Posterior vena cava (tissue), 2 donors: ENCODE results near the gene DNHD1. TPM values are rescaled to one million over a fixed set of nuclear protein-coding genes. Genes with fewer than 3 reads are reported as not detected.

Experiments used
- DNase-seq: peaks from one replicate; pipeline ENCODE4 v3.0.0-alpha.2; 2020; ENCODE audit warnings: low spot score
- intact Hi-C, 2 donors: fragments of 100-400 bp; cut with DNase I; formaldehyde crosslinking; loops; one replicate each; pipeline versions ENCODE4 v1.14.1 to v1.14.2; 2022 to 2023
- total RNA-seq, 2 donors: library from RNA; stranded (reverse); fragmentation: NEBNext Ultra II Directional; extraction: Animal tissue kit (Norgen Biotek cat#: 25700); gene quantifications; one replicate each; pipeline ENCODE4 v1.2.1, GENCODE V29; 2021
- donor health status: DM: yes; HTN: yes; CAD: no.
- donor health status: DM: yes; HTN: yes; CAD: no.

DNHD1 gene
- total RNA-seq, 2 donors from 2014 or later, result 9.3 to 10.3 TPM

DNA sequence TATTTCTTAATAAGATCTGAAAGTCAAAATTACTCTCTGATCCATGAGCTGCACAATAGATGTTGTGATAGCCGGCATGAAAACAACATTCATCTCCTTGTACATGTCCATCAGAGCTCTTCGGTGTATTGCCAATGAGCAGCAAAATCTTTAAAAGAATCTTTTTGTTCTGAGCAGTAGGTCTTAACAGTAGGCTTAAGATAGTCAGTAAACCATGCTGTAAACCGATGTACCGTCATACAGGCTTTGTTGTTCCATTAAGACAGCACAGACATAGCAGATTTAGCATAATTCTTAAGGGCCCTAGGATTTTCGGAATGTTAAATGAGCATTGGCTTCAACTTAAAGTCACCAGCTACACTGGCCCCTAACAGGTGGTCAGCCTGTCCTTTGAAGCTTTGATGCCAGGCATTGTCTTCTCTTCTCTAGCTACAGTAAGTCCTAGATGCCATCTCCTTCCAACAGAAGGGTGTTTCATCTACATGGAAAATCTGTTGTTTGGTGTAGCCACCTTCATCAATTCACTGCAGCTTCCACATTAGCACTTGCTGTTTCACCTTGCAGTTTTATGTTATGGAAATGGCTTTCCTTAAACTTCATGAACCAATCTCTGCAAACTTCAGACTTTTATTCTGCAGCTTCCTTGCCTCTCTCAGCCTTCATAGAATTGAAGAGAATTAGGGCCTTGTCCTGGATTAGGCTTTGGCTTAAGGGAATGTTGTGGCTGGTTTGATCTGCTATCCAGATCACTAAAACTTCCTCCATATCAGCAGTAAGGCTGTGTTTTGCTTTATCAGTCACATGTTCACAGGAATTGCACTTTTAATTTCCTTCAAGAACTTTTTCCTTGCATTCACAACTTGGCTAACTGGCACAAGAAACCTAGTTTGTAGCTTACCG, 78.0 kb downstream of the DNHD1 start:
- no peak for DNase-seq
- intact Hi-C loops, result loop anchor here in 1 of 2 donors (5.0 kb wide), 1 partner anchor 38 kb away; no protein-coding TSS in a partner anchor

DNA sequence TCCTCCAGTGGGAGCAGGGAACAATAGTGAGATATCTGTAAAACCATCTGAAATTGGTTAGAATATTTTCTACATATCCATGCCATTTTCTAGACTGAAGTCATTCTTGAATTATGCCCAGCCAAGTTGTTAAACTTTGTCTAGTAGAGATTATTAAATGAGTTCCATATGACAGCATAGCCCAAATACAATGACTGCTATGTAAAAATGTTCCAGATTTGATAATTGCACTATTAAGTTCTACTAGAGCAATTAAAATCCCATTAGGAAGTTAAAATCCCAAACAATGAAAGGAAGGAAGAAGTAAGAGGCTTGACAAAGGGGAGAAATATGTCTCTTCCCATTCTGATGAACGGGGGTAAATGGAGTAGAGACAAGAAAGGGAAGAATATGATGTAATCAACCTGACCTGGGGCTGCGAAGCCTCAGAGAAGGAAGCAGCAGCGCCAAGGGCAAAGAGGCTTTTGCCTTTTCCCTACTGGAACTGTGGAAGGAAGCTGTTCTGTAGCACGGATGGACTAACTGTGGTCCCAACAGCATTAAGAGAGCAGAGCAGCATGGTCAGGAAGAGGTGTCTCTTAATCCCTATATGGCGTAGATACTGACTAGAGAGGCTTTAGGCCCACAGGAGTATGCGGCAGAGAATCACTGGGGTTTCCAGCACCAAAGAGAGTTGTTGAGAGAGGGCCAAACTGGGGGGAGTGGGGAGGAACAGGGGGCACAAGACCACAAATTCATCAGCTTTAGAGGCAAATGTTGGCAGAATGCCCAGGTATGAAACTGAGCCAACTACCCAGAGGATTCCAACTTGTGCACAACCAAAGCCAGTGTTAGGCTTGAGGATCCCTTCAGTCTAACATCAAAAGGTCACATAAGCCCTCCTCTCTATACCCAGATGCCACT, 79.6 kb downstream of the DNHD1 start:
- no peak for DNase-seq
- intact Hi-C loops, result no loop called here

DNA sequence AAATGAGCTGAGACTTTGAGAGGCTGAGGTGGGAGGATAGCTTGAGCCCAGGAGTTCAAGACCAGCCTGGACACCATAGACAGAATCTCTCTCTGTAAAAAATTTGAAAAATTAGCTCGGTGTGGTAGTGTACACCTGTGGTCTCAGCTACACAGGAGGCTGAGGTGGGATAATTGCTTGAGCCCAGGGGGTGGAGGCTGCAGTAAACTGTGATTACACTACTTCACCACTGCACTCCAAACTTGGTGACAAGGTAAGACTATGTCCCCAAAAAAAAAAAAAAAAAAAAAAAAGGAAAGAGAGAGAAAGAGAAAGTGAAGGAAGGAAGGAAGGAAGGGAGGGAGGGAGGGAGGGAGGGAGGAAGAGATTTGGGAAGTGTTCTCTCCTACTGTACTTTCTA, 81.1 kb downstream of the DNHD1 start:
- no peak for DNase-seq
- intact Hi-C loops, result no loop called here

DNA sequence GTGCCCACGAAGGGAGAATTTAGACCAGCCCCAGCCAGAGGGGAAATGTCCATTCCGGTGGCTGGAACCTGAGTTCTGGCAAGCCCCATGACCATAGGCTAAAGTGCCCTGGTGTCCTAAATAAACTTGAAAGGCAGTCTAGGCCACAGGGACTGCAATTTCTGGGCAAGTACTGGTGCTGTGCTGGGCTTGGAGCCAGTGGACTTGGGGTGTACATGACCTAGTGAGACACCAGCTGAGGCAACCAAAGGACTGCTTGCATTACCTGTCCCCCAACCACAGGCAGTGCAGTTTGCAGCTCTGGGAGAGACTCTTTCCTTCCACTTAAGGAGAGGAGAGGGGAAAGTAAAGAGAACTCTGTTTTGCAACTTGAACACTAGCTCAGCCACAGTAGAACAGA, 82.6 kb downstream of the DNHD1 start:
- intact Hi-C loops, result no loop called here
- no peak for DNase-seq

DNA sequence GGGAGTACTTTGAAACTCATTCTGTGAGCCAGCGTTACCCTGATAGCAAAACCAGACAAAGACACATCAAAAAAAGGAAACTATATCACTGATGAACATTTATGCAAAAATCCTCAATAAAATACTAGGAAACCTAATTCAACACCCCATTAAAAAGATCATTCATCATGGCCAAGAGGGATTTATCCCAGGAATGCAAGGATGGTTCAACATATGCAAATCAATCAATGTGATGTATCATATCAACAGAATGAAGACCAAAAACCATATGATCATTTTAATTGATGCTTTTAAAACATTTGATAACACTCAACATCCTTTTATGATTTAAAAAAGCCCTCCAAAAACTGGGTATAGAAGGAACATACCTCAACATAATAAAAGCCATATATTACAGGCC, 86.5 kb downstream of the DNHD1 start:
- no peak for DNase-seq
- intact Hi-C loops, result no loop called here

DNA sequence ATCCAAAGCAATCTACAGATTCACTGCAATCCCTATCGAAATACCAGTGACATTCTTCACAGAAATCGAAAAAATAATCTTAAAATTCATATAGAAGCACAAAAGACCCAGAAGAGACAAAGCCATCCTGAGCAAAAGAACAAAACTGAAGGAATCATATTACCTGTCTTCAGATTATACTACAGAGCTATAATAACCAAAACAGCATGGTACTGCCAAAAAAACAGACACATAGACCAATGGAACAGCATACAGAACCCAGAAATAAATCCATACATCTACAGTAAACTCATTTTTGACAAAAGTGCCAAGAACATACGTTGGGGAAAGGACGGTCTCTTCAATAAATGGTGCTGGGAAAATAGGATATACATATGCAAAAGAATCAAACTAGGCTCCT, 87.4 kb downstream of the DNHD1 start:
- intact Hi-C loops, result no loop called here
- no peak for DNase-seq

DNA sequence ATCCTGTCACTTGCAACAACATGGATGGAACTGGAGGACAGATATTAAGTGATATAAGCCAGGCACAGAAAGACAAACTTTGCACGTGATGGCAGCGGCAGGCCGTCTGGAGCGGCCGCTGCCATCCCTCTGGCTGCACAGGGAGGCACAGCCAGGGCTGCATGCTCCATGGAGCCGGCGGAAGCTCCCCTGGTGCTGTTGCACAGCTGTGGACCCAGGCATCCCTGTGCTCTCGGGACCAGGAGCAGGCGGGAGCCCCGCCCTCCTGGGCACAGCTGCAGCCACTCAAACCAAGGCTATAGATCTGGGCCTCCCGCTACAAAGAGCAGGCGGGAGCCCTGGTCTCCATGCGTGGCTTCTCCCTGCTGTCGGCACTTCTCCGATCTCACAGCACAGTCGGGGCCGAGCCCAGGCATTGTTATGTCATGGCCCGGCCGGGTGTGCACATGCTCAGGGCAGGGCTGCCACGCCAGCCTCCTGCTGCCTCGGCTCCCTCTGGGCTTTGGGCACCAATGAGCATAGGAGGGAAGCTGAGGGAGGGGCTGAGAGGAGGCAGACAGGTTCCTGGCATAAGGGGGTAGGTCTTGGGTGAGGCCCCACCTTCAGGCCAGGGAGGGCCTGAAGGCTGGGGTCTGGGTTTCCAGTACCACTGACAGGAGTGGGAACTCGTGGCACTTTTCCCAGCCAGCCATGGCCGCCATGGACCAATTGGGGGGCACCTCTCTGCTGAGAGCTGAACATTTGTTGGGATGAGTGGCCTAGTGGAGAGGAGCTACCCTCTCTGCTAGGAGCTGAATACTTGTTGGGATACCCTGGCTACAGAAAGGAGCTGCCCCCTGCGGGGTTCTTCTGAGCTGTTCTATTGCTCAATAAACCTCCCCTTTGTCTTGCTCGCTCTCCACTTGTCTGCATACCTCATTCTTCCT, 89.6 kb downstream of the DNHD1 start:
- no peak for DNase-seq
- intact Hi-C loops, result no loop called here

DNA sequence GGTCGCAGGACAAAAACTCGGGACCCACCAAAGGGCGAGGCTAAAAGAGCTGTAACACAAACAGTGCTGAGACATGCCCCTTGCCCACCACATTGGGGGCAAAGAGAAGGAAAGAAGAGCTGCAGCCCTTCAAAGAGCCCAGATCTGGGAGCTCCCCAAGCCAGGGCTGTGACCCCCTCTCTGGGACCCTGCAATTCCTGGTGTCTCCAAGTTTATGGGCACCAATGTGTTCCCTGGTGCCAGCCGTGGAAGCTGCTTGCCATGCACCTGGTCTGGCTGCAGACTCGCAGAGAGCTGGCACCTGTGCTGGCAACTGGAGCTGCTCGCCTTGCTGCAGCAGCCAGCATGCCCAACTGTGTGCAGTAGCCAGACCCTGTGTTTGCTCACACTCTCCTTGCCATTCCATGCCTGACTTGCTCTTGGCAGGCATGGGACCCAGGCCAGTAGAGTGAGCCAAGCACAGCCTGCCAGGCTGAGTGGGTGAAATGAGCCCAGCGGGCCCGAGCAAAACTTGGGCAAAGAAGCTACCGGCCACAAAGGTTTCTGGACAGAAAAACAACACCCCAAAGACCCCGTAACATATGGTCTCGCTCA, 90.4 kb downstream of the DNHD1 start:
- intact Hi-C loops, result no loop called here
- no peak for DNase-seq

DNA sequence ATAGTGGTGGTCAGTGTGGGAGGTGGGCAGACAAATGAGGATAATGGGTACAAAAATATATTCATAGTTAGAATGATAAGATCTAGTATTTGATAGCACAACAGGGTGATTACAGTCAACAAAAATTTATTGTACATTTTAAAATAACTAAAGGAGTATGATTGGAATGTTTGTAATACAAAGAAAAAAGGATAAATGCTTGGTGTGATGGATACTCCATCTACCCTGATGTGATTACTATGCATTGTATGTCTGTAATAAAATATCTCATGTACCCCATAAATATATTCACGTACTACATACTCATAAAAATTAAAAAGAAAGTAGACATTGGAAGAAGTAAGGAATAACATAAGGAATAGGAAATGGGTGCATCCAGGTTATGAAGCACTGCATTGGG, 90.9 kb downstream of the DNHD1 start:
- intact Hi-C loops, result no loop called here
- DNase-seq, result no peak

DNA sequence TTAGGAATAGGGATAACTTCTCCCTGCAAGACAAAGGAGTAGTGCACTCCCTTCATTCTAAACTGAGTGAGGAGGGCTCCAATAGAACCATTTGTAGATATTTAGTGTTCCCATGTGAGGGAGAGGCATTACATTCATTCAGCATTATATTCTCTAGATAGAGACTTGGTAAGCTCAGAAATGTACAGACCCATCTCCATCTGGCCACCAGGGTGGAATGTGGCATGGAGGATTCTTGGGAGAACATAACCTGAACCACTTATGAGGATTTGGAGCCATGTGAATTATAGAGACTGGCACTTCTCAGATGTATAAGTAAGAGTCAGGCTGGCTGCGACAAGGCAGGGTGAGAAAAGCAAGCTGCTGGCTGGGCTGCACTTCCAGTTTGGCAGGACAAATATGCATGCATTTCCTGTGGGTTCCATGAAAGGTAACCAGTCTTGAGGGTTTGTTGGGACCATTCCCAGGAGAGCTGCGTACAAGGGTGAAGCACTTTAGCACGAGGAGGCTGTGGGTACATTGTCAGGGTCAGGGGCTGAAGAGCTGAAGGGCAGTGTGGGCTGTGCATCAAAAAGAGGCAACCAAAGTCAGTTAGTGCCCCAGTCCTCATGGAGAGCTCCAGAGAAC, 97.2 kb downstream of the DNHD1 start:
- intact Hi-C loops, result loop anchor here in 1 of 2 donors (2.0 kb wide), 1 partner anchor 59 kb away; no protein-coding TSS in a partner anchor
- no peak for DNase-seq

DNA sequence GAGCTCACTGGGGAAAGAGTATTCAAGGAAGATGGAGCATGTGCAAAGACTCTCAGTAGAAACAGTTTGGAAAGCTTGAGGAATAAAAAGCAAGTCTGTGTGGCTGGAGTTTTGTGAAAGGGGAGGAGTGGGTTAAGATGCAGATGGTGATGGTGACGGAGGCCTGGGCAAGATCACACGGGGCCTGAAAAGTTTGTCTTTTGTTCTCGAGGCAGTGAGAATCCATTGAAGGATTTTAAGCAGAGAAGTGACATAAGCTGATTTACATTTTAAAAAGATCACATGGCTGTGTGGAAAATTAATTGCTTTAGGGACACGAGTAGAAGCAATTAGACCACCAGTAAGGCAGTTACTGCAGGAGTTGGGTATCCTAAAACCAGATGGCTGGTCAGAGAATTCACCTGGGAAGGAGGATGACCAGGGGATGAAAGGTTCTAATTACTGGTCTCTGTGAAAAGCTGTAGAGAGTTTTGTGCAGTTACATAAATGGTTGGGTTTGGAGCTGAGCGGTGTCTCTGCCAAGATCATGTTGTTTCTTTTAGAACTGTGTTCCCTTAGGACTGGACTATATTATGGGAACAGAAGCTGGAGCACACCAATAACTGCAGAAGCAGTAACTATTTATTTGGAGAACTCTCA, 99.3 kb downstream of the DNHD1 start:
- DNase-seq, result no peak
- intact Hi-C loops, result no loop called here

DNA sequence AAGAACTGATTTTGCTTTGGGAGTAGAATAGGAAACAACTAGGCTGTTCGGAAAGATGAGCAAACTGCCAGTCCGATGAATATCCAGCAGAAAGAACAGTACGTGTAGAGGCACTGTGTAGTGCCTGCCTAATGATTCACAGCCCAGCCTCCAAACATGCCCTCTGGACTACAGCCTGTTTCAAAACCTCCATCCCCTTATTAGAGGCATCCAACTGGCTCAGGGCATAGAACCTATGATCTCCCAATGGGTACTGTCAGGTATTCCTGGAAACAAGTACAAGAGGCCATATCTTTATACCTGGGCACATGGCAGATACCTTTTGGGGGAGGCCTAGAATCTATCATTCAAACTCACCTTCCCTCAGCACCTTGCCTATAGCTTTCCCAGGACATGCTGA, 101.5 kb downstream of the DNHD1 start:
- intact Hi-C loops, result no loop called here
- DNase-seq, result no peak

DNA sequence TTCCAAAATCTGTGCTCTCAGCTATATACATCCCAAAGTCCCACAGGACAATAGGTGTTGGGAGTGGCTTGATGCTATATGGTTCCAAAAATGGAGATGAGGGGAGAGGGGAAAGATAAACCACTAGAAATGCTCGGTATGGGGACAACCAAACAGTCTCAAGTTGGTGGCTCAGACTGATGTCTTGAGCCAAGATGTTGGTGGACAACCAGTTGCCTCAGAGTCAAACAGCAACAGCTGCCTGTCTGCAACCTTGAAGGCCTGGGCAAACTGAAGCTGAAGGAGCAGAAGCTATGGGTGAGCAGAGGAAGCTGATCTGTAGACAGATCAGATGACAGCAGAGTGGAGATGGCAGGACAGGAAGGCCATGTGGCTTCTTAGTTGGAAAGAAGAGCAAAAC, 102.4 kb downstream of the DNHD1 start:
- no peak for DNase-seq
- intact Hi-C loops, result no loop called here

DNA sequence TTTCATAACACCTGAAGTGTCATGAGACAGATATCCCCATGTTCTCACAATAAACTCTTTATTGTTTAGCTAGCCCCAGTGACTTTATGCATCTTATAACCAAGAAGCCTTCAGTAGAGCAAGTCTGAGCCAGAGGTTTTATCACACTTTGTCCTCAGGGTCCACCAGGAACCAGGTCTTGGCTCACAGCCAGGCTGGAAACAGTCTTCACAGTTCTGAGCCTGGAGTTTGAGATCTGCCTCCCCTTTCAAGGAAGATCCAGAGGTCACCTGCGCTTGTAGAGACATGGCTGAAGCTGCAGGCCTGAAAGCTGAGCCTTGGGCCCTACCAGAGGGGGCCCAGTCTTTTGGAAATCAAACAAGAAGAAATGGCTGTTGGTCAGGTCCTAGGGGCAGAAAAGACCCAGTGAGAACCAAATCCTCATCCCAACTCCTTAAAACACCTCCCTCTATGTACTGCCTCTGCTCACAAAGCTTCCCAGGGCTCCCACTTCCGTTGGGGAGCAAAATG, 102.9 kb downstream of the DNHD1 start:
- intact Hi-C loops, result no loop called here

DNA sequence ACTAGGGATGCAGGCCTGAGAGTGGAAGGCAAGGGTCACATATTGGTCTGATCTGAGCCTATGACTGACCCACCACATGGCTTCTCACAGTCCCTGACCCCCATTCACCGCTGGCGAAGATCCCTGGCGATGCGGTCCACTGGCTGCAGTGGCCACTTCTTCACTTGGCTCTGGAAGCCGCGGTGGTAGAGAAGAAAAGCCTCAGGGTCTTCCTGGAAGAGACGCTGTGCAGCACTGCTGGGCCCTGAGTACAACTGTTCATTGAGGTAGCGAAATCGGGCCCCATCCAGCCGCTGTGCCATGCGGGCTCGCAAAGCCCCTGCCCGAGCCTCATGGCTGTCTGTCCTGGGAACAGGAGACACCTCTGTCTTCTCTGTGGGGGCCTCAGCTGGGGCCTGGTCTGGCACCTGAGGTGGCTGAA, 104.0 kb downstream of the DNHD1 start:
- DNase-seq, result no peak
- intact Hi-C loops, result no loop called here

More for the DNA sequence above, 102.9 kb downstream of the DNHD1 start:
- no peak for DNase-seq

DNA sequence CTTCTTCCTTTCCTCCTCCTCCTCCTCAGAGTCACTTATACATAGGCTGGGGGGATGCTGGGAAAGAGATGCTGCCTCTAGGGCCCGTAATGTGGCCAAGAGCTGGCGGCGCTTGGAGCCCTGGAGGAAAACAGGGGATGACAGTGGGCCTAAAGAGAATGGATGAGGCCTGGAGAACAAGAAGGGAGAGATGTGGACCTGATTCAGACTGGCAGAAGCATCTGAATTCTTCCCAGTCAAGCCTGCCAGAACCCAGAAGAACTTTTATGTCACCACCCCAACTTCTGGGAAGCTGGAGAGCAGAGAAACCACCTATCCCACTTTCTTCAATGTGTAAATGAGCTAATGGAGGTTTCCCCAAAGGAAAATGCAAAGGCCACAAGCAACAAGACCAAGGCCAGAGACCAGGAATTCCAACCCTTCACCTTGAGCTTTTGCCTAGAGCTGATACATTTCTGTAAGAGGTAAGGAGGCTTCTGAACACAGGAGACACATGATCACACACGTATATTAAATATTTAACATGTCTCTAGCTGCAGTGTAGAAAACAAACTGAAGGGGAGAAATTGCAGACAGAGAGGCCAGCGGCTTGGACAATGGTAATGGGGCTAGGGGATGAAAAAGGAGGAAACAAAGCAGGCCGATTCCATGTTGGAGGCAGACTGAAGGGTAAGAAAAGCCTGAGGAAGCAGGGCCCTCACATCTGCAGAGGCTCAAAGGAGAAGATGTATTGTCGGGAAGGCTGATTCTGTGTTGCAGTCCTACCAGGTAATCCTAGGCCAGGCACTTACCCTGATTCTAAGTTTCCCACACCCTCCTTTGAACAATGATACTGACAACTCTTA, 105.2 kb downstream of the DNHD1 start:
- DNase-seq, result no peak

More for the DNA sequence above, 105.2 kb downstream of the DNHD1 start:
- intact Hi-C loops, result no loop called here
